ENCODE results near the gene ASS1.

GRCh38 chr9:130437011-130437789, 7.6 kb upstream of the ASS1 start:
- no peak for TF ChIP-seq CTCF (IDR thresholded peaks at IDR 0.05)
- TF ChIP-seq EP300 (IDR thresholded peaks at IDR 0.05), result no peak
